Measurements from ENCODE around the gene RPP40. TPM values are rescaled to one million over a fixed set of nuclear protein-coding genes. Genes with fewer than 3 reads are reported as not detected.

The RPP40 gene
- total RNA-seq, 6 experiments from 2014 or later: 11.2 to 18.2 (median 16.8) TPM

DNA sequence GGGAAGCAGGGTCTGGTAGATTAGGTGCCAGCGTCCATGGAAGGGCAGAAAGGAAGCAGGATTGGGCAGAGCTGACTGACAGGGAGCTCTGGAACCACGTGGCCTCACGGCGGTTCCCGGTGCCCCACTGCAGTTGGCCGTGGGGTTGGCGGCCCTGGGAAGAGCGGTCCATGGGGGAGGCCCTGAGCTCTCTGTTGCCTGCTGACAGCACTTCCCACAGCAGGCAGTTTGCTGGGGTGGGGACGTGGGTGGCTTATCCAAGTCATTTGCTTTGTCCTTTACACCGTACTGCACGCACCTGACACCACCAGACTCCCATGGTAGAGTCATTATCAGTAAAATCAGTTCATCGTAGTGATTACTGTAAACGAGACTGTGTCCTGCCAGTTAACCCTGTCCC is 56.1 kb downstream of the RPP40 start:
- H3K4me1 Mint-ChIP-seq (ENCODE audit: low read depth): peaks cover 17% of the 10 kb centered on the region
- no peak for TF ChIP-seq CTCF (IDR thresholded peaks at IDR 0.05)
- H3K36me3 Mint-ChIP-seq (ENCODE audit: low read depth): peaks cover 36% of the 10 kb centered on the region
- DNase-seq: no peak
- no peak overlapping the region for H3K4me3 Mint-ChIP-seq
- H3K27ac Mint-ChIP-seq: no peak overlapping the region
- H3K9me3 Mint-ChIP-seq: no peaks in the 10 kb centered on the region
- peaks cover 2% of the 10 kb centered on the region for H3K27me3 Mint-ChIP-seq (ENCODE audit: insufficient read depth)

- peaks cover 29% of the 10 kb centered on the region for H3K4me1 Mint-ChIP-seq (ENCODE audit: low read depth)
- no peaks in the 10 kb centered on the region for H3K9me3 Mint-ChIP-seq
- H3K4me3 Mint-ChIP-seq: no peak overlapping the region
- peaks cover 36% of the 10 kb centered on the region for H3K36me3 Mint-ChIP-seq (ENCODE audit: low read depth)
- no peak for DNase-seq
- H3K27ac Mint-ChIP-seq: no peak overlapping the region
- no peak for TF ChIP-seq CTCF (IDR thresholded peaks at IDR 0.05)
- H3K27me3 Mint-ChIP-seq (ENCODE audit: insufficient read depth): peaks cover 2% of the 10 kb centered on the region
Measured at GRCh38 chr6:4946521-4946920, 57.3 kb downstream of the RPP40 start.

Other genes with a start within 250 kb of the RPP40 start
- gene CDYL, start 227.6 kb downstream of the RPP40 start, total RNA-seq (2021; fragmentation: NEBNext Ultra II Directional; extraction: Animal tissue kit (Norgen Biotek cat#: 25700)): 10 to 100 TPM; 28.4 to 34.8 (median 33.8) TPM
- gene PPP1R3G, start 81.3 kb upstream of the RPP40 start, total RNA-seq (2021; fragmentation: NEBNext Ultra II Directional; extraction: Animal tissue kit (Norgen Biotek cat#: 25700)): 1 to 10 TPM in 4 of 6 experiments, under 1 TPM in 2; 0.55 to 1.6 (median 1.4) TPM

Measured in HFFc6 (cell line).